ENCODE data around the gene BCAT1.

Gene BCAT1

DNA sequence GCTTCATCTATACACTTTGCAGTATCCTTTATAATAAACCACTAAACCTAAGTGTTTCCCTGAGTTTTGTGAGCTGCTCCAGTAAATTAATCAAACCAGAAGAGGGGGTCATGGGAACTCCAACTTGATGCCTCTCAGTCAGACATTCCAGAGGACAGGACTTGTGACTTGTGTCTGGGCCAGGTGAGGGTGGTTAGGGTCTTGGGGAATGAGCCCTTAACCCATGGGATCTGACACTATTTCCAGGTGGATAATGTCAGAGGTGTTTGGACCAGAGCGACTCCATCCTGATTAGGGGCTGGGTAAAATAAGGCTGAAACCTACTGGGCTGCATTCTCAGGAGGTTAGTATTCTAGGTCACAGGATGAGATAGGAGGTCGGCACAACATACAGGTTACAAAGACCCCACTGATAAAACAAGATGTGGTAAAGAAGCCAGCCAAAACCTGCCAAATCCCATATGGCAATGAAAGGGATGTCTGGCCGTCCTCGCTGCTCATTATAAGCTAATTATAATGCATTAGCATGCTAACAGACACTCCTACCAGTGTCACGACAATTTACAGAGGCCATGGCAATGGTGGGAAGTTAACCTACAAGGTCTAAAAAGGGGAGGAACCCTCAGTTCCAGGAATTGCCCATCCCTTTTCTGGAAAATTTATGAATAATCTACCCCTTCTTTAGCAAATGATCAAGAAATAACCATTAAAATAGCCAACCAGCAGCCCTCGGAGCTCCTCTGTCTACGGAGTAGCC lies 58.7 kb downstream of the BCAT1 start:
- H3K79me2 ChIP-seq (ENCODE audit: insufficient read depth, low read length), result peaks cover 8% of the 10 kb centered on the region; the same call in 1 of the 2 replicates
- no peak for DNase-seq
- no peaks in the 10 kb centered on the region for H3K4me1 ChIP-seq (ENCODE audit: insufficient read depth, low read length)
- no peaks in the 10 kb centered on the region for H3K27me3 ChIP-seq (ENCODE audit: insufficient read depth, low read length, poor library complexity)
- H4K20me1 ChIP-seq (ENCODE audit: insufficient read depth, low read length), result peaks cover 2% of the 10 kb centered on the region; the same call in 1 of the 2 replicates
- no peak overlapping the region for H3K27ac ChIP-seq (ENCODE audit: low read length)
- H3K4me3 ChIP-seq (ENCODE audit: low read depth in 1 of 2, low read length in 2 of 2), result no peak overlapping the region
- no peak overlapping the region for H3K4me2 ChIP-seq (ENCODE audit: insufficient read depth, low read length)
- ATAC-seq (ENCODE audit: insufficient read depth, low read depth), result no peak
- H2AFZ ChIP-seq (ENCODE audit: low read depth, low read length), result no peak overlapping the region
- no peak overlapping the region for H3K9ac ChIP-seq (ENCODE audit: low read depth, low read length)
- H3K36me3 ChIP-seq (ENCODE audit: insufficient read depth, low read length), result peaks cover 46% of the 10 kb centered on the region
- no peak for TF ChIP-seq EZH2 (IDR thresholded peaks at IDR 0.05; ENCODE audit: borderline replicate concordance, low read depth, low read length, severe bottlenecking)
- TF ChIP-seq, protein P1, sequence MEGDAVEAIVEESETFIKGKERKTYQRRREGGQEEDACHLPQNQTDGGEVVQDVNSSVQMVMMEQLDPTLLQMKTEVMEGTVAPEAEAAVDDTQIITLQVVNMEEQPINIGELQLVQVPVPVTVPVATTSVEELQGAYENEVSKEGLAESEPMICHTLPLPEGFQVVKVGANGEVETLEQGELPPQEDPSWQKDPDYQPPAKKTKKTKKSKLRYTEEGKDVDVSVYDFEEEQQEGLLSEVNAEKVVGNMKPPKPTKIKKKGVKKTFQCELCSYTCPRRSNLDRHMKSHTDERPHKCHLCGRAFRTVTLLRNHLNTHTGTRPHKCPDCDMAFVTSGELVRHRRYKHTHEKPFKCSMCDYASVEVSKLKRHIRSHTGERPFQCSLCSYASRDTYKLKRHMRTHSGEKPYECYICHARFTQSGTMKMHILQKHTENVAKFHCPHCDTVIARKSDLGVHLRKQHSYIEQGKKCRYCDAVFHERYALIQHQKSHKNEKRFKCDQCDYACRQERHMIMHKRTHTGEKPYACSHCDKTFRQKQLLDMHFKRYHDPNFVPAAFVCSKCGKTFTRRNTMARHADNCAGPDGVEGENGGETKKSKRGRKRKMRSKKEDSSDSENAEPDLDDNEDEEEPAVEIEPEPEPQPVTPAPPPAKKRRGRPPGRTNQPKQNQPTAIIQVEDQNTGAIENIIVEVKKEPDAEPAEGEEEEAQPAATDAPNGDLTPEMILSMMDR (IDR thresholded peaks at IDR 0.05; ENCODE audit: borderline replicate concordance, extremely low read depth, low read length, poor library complexity, severe bottlenecking), result no peak
- H3K9me3 ChIP-seq (ENCODE audit: insufficient read depth, low read length, severe bottlenecking), result no peaks in the 10 kb centered on the region

DNA sequence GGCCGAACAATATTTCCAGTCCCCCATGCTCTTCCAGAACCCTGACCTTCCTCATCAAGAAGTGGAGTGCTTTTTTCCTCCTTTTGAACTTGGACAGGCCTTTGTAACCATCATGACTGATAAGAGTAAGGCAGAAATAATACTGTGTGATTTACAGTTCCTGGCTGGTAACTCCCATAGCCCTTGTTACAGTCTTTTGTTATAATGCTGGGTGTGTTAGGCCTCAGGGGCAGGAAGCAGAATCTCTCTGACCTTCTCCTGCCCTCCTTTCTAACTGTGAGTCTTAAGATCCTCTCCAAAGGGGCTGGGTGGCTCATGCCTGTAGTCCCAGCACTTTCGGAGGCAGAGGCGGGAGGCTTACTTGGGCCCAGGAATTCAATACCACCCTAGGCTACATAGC lies 59.5 kb downstream of the BCAT1 start:
- H3K4me2 ChIP-seq (ENCODE audit: insufficient read depth, low read length), result no peak overlapping the region
- H3K27ac ChIP-seq (ENCODE audit: low read length), result no peak overlapping the region
- no peak overlapping the region for H3K9ac ChIP-seq (ENCODE audit: low read depth, low read length)
- H3K9me3 ChIP-seq (ENCODE audit: insufficient read depth, low read length, severe bottlenecking), result no peaks in the 10 kb centered on the region
- no peak for DNase-seq
- H3K27me3 ChIP-seq (ENCODE audit: insufficient read depth, low read length, poor library complexity), result no peaks in the 10 kb centered on the region
- H4K20me1 ChIP-seq (ENCODE audit: insufficient read depth, low read length), result no peaks in the 10 kb centered on the region
- no peak overlapping the region for H2AFZ ChIP-seq (ENCODE audit: low read depth, low read length)
- no peak overlapping the region for H3K4me3 ChIP-seq (ENCODE audit: low read depth in 1 of 2, low read length in 2 of 2)
- H3K79me2 ChIP-seq (ENCODE audit: insufficient read depth, low read length), result peaks cover 8% of the 10 kb centered on the region; the same call in 1 of the 2 replicates
- H3K36me3 ChIP-seq (ENCODE audit: insufficient read depth, low read length), result peaks cover 43% of the 10 kb centered on the region
- no peak for ATAC-seq (ENCODE audit: insufficient read depth, low read depth)
- H3K4me1 ChIP-seq (ENCODE audit: insufficient read depth, low read length), result no peaks in the 10 kb centered on the region
- TF ChIP-seq, protein P1 (IDR thresholded peaks at IDR 0.05; ENCODE audit: borderline replicate concordance, extremely low read depth, low read length, poor library complexity, severe bottlenecking), result no peak
- TF ChIP-seq EZH2 (IDR thresholded peaks at IDR 0.05; ENCODE audit: borderline replicate concordance, low read depth, low read length, severe bottlenecking), result no peak

DNA sequence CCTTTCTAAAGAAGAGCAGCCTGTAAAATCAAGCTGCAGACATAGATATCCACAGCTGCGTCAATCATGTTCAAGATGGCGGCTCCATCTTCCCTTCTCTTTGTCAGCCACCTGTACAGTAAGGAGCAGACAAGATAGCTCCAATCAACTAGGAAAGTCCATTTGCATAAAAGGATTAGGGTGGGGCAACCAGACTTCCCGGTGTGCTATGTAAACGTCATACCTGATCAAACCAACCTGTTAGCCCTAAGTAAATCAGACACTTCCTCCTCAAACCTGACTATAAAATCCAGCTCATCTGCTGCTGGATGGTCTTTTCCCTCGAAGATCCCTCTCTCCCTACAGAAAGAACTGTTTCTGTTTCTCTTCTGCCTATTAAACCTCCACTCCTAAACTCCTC lies 60.1 kb downstream of the BCAT1 start:
- Histone ChIP-seq H3K9ac (ENCODE audit: low read depth, low read length) (no peak overlapping the region), H3K27me3 (ENCODE audit: insufficient read depth, low read length, poor library complexity) (no peaks in the 10 kb centered on the region), H3K79me2 (ENCODE audit: insufficient read depth, low read length) (peaks cover 6% of the 10 kb centered on the region; the same call in 1 of the 2 replicates), H3K9me3 (ENCODE audit: insufficient read depth, low read length, severe bottlenecking) (no peaks in the 10 kb centered on the region), H2AFZ (ENCODE audit: low read depth, low read length) (no peak overlapping the region), H4K20me1 (ENCODE audit: insufficient read depth, low read length) (no peaks in the 10 kb centered on the region), H3K4me2 (ENCODE audit: insufficient read depth, low read length) (no peak overlapping the region), H3K4me3 (ENCODE audit: low read depth in 1 of 2, low read length in 2 of 2) (no peak overlapping the region), H3K36me3 (ENCODE audit: insufficient read depth, low read length) (peaks cover 43% of the 10 kb centered on the region), H3K4me1 (ENCODE audit: insufficient read depth, low read length) (no peaks in the 10 kb centered on the region), H3K27ac (ENCODE audit: low read length) (no peak overlapping the region)
- ATAC-seq (ENCODE audit: insufficient read depth, low read depth) (no peak), DNase-seq (no peak)
- no peak for TF ChIP-seq EZH2 (IDR thresholded peaks at IDR 0.05; ENCODE audit: borderline replicate concordance, low read depth, low read length, severe bottlenecking)
- TF ChIP-seq, protein P1 (IDR thresholded peaks at IDR 0.05; ENCODE audit: borderline replicate concordance, extremely low read depth, low read length, poor library complexity, severe bottlenecking), result no peak

All from DND-41 (cell line).